ENCODE data around the gene SLFN14.

- TF ChIP-seq CTCF (conservative IDR thresholded peaks at IDR 0.05; ENCODE audit: low read length) (no peak), EZH2phosphoT487 (IDR thresholded peaks at IDR 0.05; ENCODE audit: borderline replicate concordance) (no peak)
Observed at GRCh38 chr17:35578929-35579432, 18.4 kb upstream of the SLFN14 start.

Data from Loucy (cell line).